ENCODE measurements around the gene ZNF423.

ZNF423 gene

DNA sequence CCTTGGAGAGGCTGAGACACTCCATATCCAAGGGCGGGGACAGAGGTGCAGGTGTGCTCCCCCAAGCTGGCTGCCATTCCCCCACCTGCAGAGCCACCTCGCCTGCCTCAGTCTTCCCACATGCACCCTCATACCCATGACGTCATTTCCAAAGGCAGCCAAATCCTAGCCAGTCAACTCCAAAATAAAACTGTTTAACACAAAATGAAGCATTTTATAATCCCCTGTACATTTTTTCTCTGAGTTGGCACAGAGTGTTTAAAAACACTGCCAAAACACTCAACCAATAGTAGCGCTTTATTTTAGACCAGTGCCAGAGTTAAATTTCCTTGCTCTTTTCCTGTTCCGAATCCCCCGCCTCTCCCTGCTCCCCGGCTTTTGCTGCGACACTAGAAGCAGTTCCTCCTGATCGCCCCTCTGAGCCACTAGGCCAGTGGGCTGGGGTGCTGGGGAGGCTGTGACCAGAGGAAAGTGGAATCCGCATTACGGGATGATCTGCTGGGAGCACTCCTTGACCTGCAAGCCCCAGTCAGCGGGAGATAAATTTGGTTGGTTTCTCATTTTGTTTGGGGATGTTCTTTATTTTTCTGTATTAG is 139.5 kb downstream of the ZNF423 start:
- DNase-seq, result no peak

DNA sequence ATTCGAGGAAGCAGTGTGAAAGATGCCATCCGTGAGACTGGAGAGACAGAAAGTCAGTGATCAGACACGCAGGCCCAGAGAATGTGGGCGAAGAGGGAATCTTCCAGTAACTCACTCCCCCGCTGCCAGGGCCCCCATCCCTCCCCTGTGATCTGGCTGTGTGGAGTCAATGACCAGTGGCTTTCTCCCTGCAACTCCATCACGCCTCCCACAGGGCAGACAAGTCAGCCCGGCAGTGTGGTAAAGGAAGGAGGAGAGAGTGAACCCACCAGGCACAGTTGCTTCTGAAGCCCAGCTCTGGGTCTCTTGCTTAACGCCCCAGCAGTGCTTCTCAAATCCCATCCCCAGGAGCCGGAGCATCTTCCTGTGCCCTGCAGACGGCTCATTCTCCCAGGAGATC is 142.1 kb downstream of the ZNF423 start:
- no peak for DNase-seq

DNA sequence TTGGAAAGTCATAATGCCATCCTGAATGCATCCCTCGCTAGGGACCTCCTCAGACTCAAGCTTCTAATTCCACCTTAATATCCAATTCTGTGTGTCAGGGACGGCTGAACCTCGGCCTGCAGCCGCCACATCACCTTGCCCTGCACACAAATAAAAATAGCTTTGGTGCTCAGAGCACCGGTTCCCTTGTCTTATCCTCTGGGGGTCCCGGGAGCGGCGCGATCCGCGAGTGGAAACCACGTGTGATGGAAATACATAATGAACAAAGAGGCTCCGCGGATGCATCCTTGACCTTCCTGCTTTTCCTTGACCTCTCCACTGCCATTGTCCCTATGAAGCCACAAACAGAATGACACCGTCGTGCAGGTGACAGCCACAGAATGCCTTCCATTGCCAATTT is 143.4 kb downstream of the ZNF423 start:
- no peak for DNase-seq

DNA sequence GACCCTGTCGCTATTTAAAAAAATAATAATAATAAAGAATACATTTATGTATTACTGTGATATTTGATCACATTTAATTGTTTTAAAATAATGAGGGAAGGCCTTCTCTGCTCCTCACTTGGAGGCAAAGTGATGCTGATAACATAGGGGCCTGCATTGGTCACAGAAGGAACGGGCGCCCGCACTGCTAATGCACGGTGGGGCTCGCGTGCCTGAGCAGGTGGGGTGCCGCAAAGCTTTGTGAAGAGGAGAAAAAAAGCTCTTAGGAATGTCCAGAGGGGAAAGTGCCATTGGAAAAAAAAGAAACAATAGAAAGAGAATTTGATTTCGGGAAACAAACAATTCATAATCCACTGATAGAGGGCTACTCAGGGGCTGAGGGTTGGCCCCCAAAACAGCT is 143.8 kb downstream of the ZNF423 start:
- no peak for DNase-seq

DNA sequence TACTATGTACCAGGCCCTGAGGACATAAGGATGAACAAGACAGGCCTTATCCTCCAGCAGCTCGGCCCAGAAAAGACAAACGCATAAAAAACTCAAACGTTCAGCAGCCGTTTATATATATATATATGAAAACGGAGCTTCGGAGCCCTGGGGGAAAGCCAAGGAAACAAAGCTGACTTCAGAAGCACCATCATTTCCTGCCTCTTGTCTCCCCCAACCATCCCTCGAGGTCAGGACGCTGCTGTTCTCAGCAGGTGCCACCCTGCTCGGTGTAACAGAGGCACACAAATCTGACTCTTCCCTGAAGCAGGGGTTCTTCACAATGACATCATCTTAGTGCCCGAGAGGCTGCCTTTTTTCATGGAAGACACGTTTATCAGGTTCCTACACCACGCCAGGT is 146.9 kb downstream of the ZNF423 start:
- DNase-seq, result no peak

DNA sequence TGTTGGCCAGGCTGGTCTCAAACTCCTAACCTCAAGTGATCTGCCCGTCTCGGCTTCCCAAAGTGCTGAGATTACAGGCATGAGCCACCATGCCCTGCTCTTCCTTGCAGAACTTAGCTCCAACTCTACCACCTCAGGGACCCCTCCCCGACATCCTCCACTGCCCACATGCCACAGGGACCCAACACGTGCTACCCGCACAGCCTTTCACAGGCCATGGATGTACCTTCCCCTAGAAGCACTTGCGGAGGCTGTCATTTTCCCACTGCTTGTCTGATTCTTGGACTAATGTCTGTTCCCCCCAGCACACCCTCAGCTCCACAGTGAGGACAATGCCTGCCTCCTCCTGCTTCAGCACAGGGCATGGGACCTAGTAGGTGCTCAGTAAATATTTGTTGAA is 147.4 kb downstream of the ZNF423 start:
- no peak for DNase-seq

DNA sequence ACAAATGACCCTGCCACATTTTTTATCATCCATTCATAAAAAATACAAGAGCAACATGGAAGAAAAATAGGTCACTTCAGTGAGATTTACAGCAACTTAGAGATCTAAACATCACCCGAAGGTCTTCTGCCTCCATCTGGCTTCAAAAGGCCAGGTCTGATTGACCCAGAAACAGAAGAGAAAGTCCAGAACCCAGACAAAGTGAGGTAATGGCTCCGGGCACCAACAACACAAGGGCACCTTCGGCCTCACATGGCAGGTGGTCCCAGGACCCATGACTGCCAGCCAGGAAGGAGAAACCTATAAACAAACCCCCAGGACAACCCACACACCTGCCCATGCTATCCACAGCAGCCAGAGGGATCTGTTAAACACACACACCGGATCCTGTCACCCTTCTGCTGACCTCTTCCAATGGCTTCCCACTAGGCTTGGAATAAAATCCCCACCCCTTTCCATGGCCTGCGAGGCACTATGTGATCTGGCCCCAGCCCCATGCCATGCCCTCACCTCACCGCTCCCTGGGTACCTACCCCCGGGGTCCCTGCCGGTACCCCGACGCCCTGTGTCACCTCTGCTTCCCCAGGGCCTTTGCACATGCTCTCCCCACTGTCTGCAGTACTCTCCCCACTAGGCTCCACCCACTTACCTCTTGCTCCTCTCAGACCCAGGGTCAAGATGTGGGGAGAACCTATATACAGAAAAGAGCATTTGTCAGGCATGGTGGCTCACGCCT is 149.1 kb downstream of the ZNF423 start:
- DNase-seq, result no peak

DNA sequence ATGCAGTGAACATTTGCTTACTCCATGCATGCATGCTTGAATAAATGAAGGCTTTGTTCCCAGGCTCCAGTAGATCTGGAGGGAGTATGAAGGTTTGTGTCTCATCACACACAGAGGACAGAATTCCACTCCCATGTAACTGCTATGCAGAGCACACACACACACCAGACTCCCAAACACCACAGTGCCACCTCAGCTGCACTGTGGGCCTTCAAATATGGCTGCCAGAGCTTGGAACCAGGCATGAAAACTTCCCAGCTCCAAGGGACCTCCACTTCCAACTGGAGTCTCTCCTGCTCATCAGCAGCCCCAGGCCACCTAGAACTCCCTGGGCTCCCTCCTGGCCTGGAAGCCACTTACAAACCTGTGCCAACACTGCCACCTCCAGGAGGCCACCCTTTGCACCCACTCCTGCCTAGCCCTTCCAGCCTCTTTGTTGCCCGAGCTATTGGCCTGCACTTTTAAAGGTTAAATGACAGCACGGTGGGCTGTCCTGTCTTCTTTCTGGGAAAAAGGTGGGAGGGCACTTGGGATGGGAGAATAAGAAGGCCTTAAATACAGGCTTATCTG is 151.2 kb downstream of the ZNF423 start:
- no peak for DNase-seq

DNA sequence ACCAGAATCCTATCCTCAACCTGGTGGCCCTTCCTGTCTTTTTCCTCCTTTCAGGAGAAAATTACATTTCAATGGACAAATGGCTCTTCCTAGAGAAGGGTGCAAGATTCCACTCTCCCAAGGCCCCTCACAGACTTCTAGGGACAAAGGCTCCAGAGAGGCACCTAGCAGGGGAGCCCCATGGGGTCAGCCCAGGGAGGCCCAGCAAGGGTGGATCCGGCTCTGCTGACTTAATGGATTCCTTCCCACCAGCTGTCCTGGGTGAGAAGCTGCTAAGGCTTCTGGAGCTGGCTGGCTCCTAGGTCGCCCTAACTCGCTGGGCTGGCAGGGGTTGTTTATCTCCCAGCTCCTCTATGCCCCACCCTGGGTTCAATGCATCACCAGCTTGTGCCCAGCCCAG is 152.4 kb downstream of the ZNF423 start:
- DNase-seq, result no peak

DNA sequence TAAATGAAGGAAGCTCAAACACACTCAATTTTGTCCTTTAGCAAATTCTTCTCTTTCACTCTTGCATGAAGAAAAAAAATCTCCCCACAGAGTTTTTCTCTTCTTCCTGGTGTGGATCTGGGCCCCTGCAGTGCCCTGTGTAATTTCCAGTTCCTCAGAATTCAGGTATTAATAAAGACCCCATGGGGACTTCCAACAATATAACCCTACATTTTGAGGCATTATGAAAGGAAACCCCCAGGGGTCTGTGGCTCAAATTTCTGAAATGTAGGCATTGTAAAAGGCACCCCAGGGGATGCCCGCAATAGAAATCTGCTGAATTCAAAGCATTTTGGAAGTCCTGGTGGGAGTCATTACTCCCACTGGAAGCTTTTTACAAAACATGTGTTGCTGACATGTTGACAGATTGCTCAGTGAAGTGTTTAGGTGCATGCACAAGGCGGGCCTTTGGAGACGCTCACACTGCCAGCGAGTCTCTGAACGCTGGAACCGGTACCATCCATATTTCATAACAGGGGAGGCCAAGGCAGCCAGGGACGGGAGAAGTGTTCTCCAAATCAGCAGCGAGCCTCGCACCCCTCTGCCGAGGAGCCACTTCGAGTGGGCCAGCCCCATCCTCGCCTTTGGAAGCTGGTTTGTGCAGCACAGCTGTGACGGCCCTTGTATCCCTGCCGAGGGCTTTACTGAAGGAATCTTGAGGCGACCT is 154.0 kb downstream of the ZNF423 start:
- DNase-seq, result no peak

DNA sequence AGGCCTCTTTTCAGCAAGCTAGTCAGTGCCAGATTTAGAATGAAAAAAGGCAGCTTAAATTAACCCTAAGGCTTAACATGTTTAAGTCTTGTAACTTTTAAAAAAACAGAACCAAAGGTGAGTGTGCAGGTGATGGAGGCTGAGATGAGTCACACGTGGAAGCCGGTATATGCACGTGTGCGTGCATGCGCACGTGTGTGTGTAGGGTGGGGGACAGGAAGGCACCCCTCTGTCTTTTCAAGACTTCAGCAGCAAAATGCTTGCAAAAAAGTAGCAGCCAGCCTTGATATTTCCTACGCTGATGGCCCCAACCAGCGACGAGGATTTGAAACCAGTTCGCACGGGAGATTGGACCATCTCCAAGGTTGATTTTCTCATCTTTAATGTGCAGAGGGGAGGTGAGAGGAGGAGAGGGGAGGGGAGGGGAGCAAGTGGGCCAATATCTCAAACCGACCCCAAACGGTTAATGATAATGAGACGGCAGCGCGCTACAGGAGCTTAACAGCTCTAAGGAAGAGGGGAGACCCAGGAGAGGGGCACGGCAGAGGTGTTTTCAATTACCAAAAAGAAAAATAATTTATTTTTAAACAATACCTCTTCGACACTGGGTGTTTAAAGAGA is 154.7 kb downstream of the ZNF423 start:
- no peak for DNase-seq

DNA sequence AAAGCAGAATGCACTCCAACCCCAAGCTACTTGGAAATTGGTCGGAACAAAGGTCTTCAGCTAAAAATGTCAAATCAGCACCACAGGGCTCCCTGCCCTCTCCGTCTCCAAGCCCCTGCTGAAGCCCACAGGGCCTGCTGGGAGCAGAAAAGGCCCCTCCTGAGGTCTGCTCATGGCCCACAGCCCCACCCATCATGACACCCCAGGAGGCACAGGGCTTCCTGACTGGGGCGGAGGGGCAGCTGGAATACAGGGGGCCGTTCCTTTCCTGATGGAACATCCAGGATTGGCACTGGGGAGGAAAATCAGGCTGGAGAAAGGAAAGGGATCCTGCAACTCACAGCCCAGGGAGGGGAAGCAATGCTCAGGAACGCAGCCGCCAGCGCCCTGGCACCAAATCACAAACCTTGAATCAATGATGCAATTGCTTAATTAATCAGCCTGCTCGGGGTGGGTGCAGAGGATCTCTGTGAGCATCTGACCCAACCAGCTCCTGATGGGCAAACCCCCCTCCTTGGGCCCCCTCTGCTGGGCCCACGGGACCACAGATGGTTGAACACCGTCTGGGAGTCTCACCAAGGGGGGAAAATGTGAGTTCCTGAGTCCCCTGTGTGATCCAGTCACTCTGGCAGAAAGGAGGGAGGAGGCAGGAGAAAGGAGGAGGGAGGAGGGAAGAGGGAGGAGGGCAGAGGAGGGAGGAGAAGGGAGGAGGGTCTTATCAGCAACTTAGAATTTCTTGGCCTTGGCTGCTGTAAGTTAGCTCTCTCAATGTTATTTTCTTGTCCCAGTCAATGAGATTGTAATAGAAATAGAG is 155.5 kb downstream of the ZNF423 start:
- DNase-seq, result no peak

DNA sequence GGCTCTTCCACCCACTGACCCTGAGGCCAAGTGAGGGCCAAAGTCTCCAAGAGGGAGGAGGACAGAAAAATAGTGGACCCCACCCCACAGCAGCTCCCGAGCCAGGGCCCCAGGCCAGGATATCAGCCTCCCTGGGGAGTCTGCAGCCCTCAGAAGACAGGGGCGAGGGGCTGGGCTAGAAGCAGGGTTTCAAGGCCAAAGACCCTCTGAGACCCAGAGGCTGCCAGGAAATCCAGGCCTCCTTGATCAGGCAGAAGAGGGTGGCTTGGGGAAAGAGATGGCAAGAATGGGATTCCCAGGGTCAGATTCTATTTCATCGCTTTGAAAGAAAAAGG is 156.1 kb downstream of the ZNF423 start:
- DNase-seq, result no peak

DNA sequence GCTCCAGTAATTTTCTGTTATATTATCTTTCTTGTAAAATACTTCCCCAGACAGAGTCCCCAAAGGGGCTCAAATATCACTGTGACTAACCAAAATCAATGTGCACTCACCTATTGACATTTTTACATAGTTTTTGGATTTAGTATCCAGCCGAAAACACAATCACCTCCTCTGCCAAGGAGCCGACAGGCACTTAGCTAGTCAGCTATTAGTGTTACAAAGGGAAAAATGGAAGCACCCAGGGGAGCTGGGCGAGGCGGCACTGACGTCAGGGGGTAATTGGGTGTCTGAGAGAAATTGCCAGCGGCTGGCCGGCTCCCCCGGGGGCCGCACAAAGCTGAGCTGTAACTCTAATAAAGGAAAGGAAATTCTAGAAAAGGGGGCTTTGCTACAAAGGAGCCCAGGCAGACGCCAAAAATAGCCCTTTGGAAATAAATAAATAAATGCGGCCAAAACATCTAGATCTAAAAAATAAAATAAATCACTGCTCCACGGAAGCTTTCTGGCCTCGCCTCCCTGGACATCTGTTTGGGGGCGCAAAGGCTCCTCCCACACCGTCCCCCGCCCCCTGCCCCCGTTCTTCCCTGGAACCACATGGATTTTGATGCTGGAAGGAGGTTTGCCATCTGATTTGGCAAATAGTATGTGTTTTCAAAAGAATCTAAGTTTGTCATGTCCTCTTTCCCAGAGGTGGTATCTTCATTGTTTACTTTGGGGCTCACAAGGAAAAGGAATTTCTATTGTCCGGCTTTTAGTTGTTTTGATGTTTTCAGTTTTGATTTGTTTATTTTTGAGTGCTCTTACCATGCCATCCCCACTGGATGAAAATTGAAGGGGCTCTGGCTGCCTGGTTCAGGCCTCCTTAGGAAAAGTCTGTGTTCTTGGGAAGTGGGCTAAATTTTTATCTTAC is 156.7 kb downstream of the ZNF423 start:
- no peak for DNase-seq

DNA sequence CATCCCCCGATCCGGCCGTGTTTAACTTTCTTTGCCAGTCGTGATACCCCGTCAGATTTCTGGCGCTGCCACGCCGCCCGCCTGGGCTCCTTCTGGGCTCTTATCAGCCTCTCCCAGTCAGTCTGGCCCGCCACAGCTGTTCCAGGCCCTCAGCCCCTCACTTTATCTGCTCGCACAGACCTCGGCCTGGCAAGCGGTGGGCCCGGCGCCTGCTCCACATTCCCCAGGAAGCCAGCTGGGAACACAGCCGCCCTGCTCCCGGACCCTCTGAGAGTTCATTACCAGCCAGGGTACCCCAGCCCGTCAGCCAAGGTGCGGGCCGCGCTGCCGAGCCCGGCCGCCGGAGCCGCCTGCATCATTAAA is 157.5 kb downstream of the ZNF423 start:
- no peak for DNase-seq

DNA sequence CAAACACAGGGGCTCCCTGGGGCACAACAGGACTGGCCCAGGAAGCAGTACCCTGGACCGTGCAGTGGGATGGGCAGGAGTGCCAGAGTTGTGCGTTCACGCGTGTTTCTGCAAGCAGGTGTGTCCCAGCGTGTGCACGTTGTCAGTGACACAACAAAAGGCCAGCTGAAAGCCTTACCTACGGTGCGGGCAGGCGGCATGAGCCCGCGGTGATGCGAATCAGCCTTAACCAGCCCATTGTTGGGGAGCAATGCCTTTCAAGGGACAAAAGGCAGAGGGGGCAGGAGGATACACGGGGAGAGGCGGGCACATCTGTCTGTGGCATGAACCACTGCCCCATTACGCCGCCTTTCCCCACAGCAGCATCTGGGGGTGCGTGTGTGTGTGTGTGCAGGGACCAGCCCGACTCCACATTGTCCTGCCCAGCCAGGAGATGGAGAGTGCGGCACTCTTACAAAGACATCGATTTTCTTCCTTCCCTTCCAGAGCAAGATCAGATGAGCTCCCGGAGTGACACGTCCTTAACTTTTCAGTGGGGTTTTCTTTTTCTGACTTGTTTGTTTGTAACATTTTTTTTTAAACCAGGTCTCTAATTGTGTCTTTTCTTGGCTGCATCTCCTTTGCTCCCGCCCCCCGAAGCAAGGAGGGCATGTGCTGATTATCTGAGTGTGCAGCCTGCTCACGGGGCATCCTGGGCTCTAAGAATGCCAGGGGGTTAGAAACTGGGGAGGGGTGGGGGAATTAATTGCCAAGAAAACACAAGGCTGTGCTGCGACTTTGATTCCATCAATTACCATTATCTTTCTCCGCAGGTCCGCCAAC is 158.1 kb downstream of the ZNF423 start:
- DNase-seq, result no peak

DNA sequence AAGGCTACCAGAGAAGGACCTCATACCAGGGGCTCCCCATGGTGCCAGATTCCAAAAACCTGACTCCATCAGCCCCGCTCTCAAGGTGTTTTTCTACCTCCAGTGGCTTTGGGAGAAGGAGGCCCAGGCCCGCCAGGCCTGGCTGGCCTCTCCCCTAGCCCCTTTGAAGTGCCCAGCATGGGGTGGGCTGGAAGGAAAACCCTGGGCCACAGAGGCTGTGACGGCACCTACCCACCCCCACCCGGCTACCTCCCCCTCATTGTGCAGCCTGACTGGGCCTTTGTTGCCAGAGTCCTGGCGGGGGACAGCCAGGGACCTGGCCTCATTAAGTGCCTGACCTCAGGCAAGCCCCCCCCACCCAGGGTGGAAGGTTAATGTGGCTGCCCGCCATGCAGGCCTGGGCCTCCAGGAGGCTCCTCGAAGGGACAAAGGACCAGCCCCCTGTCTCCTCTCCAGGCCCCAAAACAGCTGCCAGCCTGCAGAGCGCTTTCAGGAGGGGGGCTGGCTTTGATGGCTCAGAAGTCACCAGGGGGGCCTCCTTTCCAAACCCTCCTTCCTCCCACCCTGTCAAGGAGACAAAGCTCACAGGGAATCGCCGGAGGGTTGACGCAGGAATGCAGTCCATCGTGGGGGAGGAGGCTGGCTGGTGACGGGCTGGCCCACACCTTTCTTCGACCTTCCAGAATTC is 159.4 kb downstream of the ZNF423 start:
- no peak for DNase-seq

DNA sequence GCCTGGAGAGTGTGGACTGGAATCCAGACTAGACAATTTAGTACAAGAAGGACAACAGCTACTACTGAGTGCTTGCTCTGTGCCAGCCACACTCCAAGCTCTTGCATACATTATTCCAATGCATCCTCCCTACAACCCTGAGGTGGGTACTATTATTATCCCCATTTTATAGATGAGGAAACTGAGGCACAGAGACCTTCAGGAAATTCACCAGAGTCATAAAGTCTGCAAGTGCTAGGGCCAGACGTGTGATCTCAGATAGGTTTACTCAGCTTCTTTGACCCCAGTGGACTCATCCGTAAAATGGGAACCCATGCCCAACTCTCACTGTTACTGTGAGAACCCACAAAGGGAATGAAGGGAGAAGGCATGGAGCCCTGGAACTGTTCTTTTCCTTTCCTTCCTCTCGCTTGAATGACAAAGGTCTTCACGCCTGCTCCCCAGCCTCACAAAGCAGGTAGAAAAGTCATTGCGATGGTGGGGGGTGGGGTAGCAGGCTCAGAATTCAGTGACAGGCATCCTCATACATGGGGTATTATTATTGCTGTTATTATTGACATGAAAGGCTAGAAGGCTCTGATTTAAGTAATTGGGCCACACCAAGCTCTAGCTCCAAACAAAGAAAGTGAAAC is 160.0 kb downstream of the ZNF423 start:
- no peak for DNase-seq

DNA sequence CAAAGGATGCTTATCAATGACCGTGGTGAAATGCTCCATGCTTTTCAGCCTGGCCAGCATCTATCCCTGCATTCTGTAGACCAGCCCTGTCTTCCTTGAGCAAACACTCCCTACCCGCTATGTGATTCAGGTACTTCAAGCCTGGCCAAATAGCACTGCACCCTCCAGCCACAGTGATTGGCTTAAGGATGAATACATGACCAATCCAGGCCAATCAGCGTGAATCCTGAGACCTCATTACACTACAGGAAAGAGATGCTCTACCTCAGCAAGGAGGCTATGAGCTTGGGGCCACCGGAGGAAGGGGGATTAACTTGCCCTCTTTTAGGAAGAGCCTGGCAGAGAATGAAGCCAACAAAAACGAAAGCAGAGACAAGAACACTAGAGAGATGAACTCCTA is 162.5 kb downstream of the ZNF423 start:
- DNase-seq, result no peak

DNA sequence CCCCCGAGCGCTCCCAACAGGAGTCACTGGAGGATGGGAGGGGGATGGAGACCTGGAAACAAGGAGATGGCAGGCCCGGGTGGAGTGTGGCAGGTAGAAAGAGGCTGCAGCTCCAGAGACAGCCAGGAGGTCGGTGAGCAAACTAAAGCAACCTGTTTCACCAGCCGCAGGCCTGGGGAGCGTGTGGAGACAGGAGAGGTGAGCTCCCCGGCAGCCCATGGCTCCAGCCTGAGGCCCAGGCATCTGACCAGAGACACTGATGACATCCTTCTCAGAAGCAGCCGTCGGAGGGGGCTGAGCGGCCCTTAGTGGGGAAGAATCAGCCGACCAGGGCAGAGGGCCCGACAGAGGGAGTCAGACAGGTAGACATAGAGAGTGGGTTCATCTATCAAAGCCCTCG is 165.1 kb downstream of the ZNF423 start:
- no peak for DNase-seq

Data from activated naive CD4-positive, alpha-beta T cell (primary cell).